Activated T-cell treated with anti-CD3 and anti-CD28 coated beads, Interleukin-2, amount 50 U/mL, for 1 hour (primary cell): Measurements from ENCODE around the gene KRTAP5-11.
"Not testable (repeated sequence)": the region's sequence is repeated elsewhere in the genome, so short reads cannot be mapped to it uniquely, and the experiment has no call there.

Experiments used
- DNase-seq: peaks from one replicate; pipeline ENCODE4 v3.0.0-alpha.2; 2020

The KRTAP5-11 gene, protein sequence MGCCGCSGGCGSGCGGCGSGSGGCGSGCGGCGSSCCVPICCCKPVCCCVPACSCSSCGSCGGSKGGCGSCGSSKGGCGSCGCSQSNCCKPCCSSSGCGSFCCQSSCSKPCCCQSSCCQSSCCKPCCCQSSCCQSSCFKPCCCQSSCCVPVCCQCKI

GRCh38 chr11:71582309-71582895, at the start of gene KRTAP5-11:
Gene KRTAP5-11, minus strand, starts transcription at chr11:71582875. Its CDS starts 38 bp downstream, at chr11:71582837.
- no peak for DNase-seq

DNA sequence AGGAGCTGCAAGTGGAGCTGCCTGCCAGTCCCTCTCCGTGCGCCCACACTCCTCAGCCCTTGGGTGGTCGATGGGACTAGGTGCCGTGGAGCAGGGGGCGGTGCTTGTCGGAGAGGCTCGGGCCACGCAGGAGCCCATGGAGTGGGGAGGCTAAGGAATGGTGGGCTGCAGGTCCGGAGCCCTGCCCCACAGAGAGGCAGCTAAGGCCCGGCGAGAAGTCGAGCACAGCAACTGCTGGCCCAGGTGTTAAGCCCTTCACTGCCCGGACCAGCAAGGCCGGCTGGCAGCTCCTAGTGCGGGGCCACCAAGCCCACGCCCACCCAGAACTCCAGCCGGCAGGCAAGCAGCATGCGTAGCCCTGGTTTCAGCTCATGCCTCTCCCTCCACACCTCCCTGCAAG, 48.9 kb upstream of the KRTAP5-11 start:
- DNase-seq: not testable (repeated sequence)

DNA sequence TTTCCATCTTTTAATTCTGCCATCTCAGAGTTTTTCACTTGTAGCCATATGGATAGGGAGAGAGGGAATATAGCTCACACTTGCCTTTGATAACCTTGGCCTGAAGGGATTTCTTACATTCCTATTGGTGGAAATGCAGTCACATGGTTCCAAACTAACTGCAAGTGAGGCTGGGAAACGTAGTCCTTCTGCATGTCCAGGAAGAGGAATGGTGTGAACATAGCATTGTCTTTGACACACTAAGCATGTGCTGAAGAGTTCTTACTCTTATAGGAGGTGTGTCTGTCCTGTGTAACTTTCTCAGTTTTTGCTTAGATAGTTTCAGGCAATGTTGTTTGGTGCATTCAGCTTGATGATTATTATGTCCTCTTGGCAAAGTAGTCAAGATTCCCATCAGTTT, 47.4 kb upstream of the KRTAP5-11 start:
- DNase-seq: not testable (repeated sequence)

GRCh38 chr11:71628943-71629342, 46.3 kb upstream of the KRTAP5-11 start:
- DNase-seq: not testable (repeated sequence)

GRCh38 chr11:71623226-71623625, 40.6 kb upstream of the KRTAP5-11 start:
- DNase-seq: not testable (repeated sequence)

- not testable (repeated sequence) for DNase-seq
Measured at GRCh38 chr11:71622561-71622960, 39.9 kb upstream of the KRTAP5-11 start.

GRCh38 chr11:71615003-71615402, 32.3 kb upstream of the KRTAP5-11 start:
- not testable (repeated sequence) for DNase-seq

- not testable (repeated sequence) for DNase-seq
Measured at GRCh38 chr11:71614366-71614917, 31.8 kb upstream of the KRTAP5-11 start.

GRCh38 chr11:71613931-71614330, 31.3 kb upstream of the KRTAP5-11 start:
- DNase-seq: not testable (repeated sequence)

DNA sequence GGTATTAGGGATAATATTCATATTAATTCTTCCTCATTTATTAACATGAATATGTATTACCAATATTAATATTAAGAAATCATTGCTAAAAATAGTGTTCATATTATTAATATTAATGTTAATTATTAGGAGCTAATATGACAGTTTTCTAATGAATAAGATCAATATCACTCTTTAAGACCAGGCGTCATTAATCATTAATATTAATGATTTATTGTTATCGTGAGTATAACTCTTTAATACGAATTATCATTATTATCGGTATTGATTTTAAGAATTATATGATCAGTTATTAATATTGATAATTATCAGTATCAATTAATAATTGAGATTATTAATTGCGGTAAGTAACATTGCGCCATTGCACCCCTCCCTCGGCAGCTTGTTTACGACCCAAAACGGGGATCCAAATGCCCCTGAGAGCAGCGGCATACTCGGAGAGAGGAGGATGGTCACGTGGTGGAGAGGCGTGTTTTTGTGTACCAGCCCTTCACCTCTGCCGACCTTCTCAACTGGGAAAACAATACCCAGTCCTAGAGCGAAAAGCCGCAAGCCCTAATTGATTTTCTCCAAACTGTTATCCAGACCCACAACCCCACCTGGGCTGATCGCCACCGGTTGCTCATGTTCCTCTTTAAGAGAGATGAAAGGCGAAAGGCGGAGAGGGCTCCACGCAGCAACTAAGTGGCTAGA, 28.7 kb upstream of the KRTAP5-11 start:
- not testable (repeated sequence) for DNase-seq

DNA sequence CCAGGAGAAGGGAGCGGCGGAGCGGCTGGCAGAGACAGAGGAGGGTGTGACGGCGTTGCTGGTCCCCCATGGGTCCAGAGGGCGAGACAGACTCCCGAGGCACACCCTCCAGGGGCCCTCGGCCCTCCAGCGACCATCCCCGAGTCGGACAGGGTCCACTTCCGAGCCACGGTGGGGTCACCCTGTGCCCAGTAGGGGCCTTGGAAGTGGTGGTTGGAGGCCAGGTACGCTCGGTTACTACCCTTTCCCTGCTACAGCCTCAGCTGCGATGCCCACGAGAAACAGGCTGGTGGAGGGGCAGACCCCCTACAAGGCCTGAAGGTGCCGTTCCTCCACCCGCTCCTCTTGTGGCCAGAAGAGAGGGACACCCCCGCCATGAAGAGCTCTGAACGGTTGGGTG, 25.6 kb upstream of the KRTAP5-11 start:
- DNase-seq: not testable (repeated sequence)

DNA sequence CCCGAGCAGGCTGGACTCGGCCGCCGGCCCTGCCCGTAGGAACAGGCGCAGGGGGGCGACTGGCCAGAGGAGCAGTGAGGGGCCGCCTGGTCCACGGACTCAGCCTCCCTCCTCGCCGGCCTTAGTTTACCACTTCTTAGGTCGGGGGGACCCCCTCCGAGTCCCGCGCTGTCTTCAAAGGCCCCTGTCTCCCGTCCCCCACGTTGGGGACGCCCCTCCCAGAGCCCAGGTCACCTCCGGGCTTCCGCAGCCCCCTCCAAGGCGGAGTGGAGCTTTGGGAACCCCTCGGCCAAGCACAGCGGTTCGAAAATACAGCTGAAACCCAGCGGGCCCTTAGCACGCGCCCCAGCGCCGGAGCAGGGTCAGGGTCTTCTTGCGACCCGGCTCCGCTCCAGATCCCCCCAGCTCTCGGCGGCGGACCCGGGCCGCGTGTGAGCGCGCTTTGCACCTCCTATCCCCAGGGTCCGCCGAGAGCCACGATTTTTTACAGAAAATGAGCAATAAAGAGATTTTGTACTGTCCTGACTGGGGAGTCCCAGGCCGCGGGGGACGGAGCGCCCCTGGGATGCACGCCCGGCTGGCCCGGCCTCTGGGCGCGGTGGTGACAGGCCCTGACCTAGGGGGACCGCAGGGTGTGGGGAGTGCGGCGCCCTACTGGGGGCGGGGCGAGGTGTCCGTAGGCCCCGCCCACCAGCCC, 25.0 kb upstream of the KRTAP5-11 start:
- DNase-seq: not testable (repeated sequence)

GRCh38 chr11:71606853-71607519, 24.3 kb upstream of the KRTAP5-11 start:
- not testable (repeated sequence) for DNase-seq

DNA sequence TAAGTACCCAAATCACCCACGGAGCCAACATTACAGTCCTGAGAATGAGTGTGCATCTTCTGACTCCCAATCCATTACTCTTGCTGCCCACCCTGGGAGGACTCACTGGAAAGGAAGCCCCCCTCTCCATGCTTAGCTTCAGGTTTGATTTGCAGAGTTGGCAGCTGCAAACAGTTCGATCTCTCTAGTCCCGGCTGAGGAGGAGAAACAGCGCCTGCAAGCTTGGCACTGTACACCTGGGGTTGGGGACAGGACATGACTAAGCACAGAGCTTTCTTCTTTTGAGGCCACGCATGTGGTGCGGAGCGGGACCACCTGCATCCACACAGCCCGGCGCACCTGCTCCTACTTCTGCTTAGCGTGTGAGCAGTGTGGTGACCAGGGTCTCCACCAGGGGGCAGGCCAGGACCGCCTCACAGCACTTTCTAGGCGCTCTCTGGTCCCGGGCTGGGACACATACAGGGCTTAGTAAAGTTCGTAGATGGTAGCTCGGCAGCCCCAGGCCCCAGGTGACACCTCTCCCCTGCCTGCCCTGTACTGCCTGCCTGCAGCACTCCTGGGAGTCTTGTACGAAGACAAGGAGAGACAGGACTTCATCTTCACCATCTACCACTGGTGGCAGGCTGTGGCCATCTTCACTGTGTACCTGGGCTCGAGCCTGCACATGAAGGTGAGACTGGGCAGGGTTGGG, 22.3 kb upstream of the KRTAP5-11 start:
- DNase-seq: peak; percentile 29

GRCh38 chr11:71603221-71603620, 20.5 kb upstream of the KRTAP5-11 start:
- not testable (repeated sequence) for DNase-seq

- not testable (repeated sequence) for DNase-seq
Measured at GRCh38 chr11:71589546-71589920, 6.9 kb upstream of the KRTAP5-11 start.

GRCh38 chr11:71588822-71589545, 6.3 kb upstream of the KRTAP5-11 start:
- not testable (repeated sequence) for DNase-seq

- not testable (repeated sequence) for DNase-seq
Measured at GRCh38 chr11:71588314-71588713, 5.6 kb upstream of the KRTAP5-11 start.

DNA sequence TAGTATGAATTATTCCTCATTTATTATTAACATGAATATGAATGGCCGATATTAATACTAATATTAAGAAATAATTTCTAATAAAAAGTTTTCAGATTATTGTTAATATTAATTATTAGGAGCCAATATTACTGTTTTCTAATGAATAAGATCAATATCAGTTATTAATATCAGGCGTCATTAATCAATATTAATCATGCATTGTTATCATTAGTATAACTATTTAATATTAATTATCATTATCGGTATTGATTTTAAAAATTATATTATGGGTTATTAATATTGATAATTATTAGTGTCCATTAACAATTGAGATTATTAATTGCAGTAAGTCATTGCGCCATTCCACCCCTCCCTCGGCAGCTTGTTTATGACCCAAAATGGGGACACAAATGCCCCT, 3.0 kb upstream of the KRTAP5-11 start:
- DNase-seq: not testable (repeated sequence)

DNA sequence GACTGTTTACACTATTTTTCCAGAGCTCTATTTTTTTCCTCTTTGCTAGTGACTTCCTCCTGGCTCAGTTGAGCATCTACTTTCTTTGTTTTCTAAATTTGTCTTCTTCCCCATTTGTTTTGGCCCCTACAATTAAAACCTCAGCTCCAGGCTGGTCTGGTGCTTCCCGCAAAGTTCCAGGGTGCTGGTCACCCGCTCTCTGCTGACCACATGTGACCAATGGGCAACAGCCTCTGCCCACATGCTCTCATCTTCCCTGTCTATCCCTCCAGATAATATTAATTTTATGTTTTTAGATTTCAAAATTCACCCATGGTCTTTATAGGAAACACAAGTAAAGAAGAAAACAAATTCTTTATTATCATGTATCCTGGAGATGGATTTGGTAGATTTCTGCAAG, 294 bp upstream of the KRTAP5-11 start:
- not testable (repeated sequence) for DNase-seq

- DNase-seq: no peak
Measured at GRCh38 chr11:71581826-71582225, 849 bp downstream of the KRTAP5-11 start.
